Measurements from ENCODE around the gene GAL.
"Not testable (repeated sequence)": the region's sequence is repeated elsewhere in the genome, so short reads cannot be mapped to it uniquely, and the experiment has no call there.

GAL gene

GRCh38 chr11:68639322-68639721, 45.0 kb upstream of the GAL start:
- H3K36me3 ChIP-seq (replicated peaks in 1 of 2; ENCODE audit: control insufficient read depth in 2 of 2, insufficient read depth in 2 of 2, low read length in 2 of 2); H3K27ac ChIP-seq (replicated peaks; ENCODE audit: low read length); H3K18ac ChIP-seq (ENCODE audit: low read length); H3K9ac ChIP-seq (ENCODE audit: low read depth, low read length, poor library complexity); H3K79me1 ChIP-seq (ENCODE audit: low read depth, low read length); H3K4ac ChIP-seq (ENCODE audit: low read length); H2BK120ac ChIP-seq (ENCODE audit: low read depth, low read length); H3K4me3 ChIP-seq (ENCODE audit: low read length in 2 of 2); H3K4me1 ChIP-seq (ENCODE audit: control insufficient read depth in 2 of 2, insufficient read depth in 1 of 2, low read depth in 1 of 2, low read length in 2 of 2); H3K9me3 ChIP-seq (replicated peaks in 1 of 2; ENCODE audit: control insufficient read depth in 2 of 2, insufficient read depth in 1 of 2, low read depth in 1 of 2, low read length in 2 of 2); H2BK12ac ChIP-seq (ENCODE audit: low read length); H2BK15ac ChIP-seq (ENCODE audit: low read length); H3K27me3 ChIP-seq (ENCODE audit: control insufficient read depth in 3 of 3, insufficient read depth in 3 of 3, low read depth in 1 of 3, low read length in 3 of 3); H4K91ac ChIP-seq (ENCODE audit: low read depth, low read length, poor library complexity); H3K4me2 ChIP-seq (ENCODE audit: insufficient read depth, low read length, poor library complexity, severe bottlenecking); H2BK5ac ChIP-seq (ENCODE audit: low read length); DNase-seq (ENCODE audit: low spot score); H3K14ac ChIP-seq (ENCODE audit: low read length); H2AFZ ChIP-seq (ENCODE audit: low read length); H2AK5ac ChIP-seq (ENCODE audit: low read depth, low read length); H3K23ac ChIP-seq (ENCODE audit: low read depth, low read length, poor library complexity); H4K8ac ChIP-seq (ENCODE audit: low read depth, low read length): not testable (repeated sequence)
- WGBS, 2 donors (ENCODE audit: extremely low coverage in 2 of 2, insufficient read length in 2 of 2, insufficient replicate concordance in 1 of 2) = no CpG with 5 or more reads among the region's 3 CpGs

- Histone ChIP-seq H3K4me2 (ENCODE audit: insufficient read depth, low read length, poor library complexity, severe bottlenecking) (no peak overlapping the region), H3K9ac (ENCODE audit: low read depth, low read length, poor library complexity) (no peak overlapping the region), H4K8ac (ENCODE audit: low read depth, low read length) (no peak overlapping the region), H2BK12ac (ENCODE audit: low read length) (no peak overlapping the region), H2BK15ac (ENCODE audit: low read length) (no peak overlapping the region), H3K4me1 (ENCODE audit: control insufficient read depth in 2 of 2, insufficient read depth in 1 of 2, low read depth in 1 of 2, low read length in 2 of 2) (no peaks in the 10 kb centered on the region), H4K91ac (ENCODE audit: low read depth, low read length, poor library complexity) (no peak overlapping the region), H3K36me3 (replicated peaks in 1 of 2; ENCODE audit: control insufficient read depth in 2 of 2, insufficient read depth in 2 of 2, low read length in 2 of 2) (no peaks in the 10 kb centered on the region), H3K27me3 (ENCODE audit: control insufficient read depth in 3 of 3, insufficient read depth in 3 of 3, low read depth in 1 of 3, low read length in 3 of 3) (peaks cover 0 to 7% (median 0%) of the 10 kb centered on the region in 3 experiments), H3K27ac (replicated peaks; ENCODE audit: low read length) (no peak overlapping the region), H3K79me1 (ENCODE audit: low read depth, low read length) (no peaks in the 10 kb centered on the region), H2AFZ (ENCODE audit: low read length) (no peak overlapping the region), H3K9me3 (replicated peaks in 1 of 2; ENCODE audit: control insufficient read depth in 2 of 2, insufficient read depth in 1 of 2, low read depth in 1 of 2, low read length in 2 of 2) (peaks cover 0 to under 1% of the 10 kb centered on the region in 2 donors), H3K23ac (ENCODE audit: low read depth, low read length, poor library complexity) (no peak overlapping the region), H3K14ac (ENCODE audit: low read length) (no peak overlapping the region), H2BK120ac (ENCODE audit: low read depth, low read length) (no peak overlapping the region), H2AK5ac (ENCODE audit: low read depth, low read length) (no peak overlapping the region), H3K18ac (ENCODE audit: low read length) (no peak overlapping the region), H3K4me3 (ENCODE audit: low read length in 2 of 2) (peak overlapping the region in 1 of 2 donors; percentile 46), H3K4ac (ENCODE audit: low read length) (no peak overlapping the region), H2BK5ac (ENCODE audit: low read length) (no peak overlapping the region)
- DNase-seq (ENCODE audit: low spot score) = no peak
- no CpG with 5 or more reads among the region's 15 CpGs for WGBS, 2 donors (ENCODE audit: extremely low coverage in 2 of 2, insufficient read length in 2 of 2, insufficient replicate concordance in 1 of 2)
Observed at GRCh38 chr11:68641880-68642279, 42.5 kb upstream of the GAL start.

- H3K79me1 ChIP-seq (ENCODE audit: low read depth, low read length) = no peaks in the 10 kb centered on the region
- no peak overlapping the region for H3K27ac ChIP-seq (replicated peaks; ENCODE audit: low read length)
- H3K27me3 ChIP-seq (ENCODE audit: control insufficient read depth in 3 of 3, insufficient read depth in 3 of 3, low read depth in 1 of 3, low read length in 3 of 3) = peaks cover 0 to 7% (median 0%) of the 10 kb centered on the region in 3 experiments
- no peak overlapping the region for H3K4ac ChIP-seq (ENCODE audit: low read length)
- H2BK12ac ChIP-seq (ENCODE audit: low read length) = no peak overlapping the region
- no peak overlapping the region for H4K8ac ChIP-seq (ENCODE audit: low read depth, low read length)
- no peak overlapping the region for H2AFZ ChIP-seq (ENCODE audit: low read length)
- no peak overlapping the region for H3K18ac ChIP-seq (ENCODE audit: low read length)
- H3K4me3 ChIP-seq (ENCODE audit: low read length in 2 of 2) = no peak overlapping the region
- no CpG with 5 or more reads among the region's 12 CpGs for WGBS, 2 donors (ENCODE audit: extremely low coverage in 2 of 2, insufficient read length in 2 of 2, insufficient replicate concordance in 1 of 2)
- no peak for DNase-seq (ENCODE audit: low spot score)
- H2BK120ac ChIP-seq (ENCODE audit: low read depth, low read length) = no peak overlapping the region
- H2BK15ac ChIP-seq (ENCODE audit: low read length) = no peak overlapping the region
- H2BK5ac ChIP-seq (ENCODE audit: low read length) = no peak overlapping the region
- no peak overlapping the region for H3K14ac ChIP-seq (ENCODE audit: low read length)
- no peak overlapping the region for H3K9ac ChIP-seq (ENCODE audit: low read depth, low read length, poor library complexity)
- no peak overlapping the region for H4K91ac ChIP-seq (ENCODE audit: low read depth, low read length, poor library complexity)
- no peak overlapping the region for H3K23ac ChIP-seq (ENCODE audit: low read depth, low read length, poor library complexity)
- H3K4me2 ChIP-seq (ENCODE audit: insufficient read depth, low read length, poor library complexity, severe bottlenecking) = no peak overlapping the region
- no peaks in the 10 kb centered on the region for H3K4me1 ChIP-seq (ENCODE audit: control insufficient read depth in 2 of 2, insufficient read depth in 1 of 2, low read depth in 1 of 2, low read length in 2 of 2)
- H3K36me3 ChIP-seq (replicated peaks in 1 of 2; ENCODE audit: control insufficient read depth in 2 of 2, insufficient read depth in 2 of 2, low read length in 2 of 2) = no peaks in the 10 kb centered on the region
- H3K9me3 ChIP-seq (replicated peaks in 1 of 2; ENCODE audit: control insufficient read depth in 2 of 2, insufficient read depth in 1 of 2, low read depth in 1 of 2, low read length in 2 of 2) = peaks cover 0 to 6% of the 10 kb centered on the region in 2 donors
- H2AK5ac ChIP-seq (ENCODE audit: low read depth, low read length) = no peak overlapping the region
Observed at GRCh38 chr11:68643585-68643984, 40.8 kb upstream of the GAL start.

GRCh38 chr11:68646832-68647231, 37.5 kb upstream of the GAL start:
- Histone ChIP-seq H2AK5ac (ENCODE audit: low read depth, low read length) (no peak overlapping the region), H4K91ac (ENCODE audit: low read depth, low read length, poor library complexity) (no peak overlapping the region), H3K27ac (replicated peaks; ENCODE audit: low read length) (no peak overlapping the region), H2BK120ac (ENCODE audit: low read depth, low read length) (no peak overlapping the region), H3K36me3 (replicated peaks in 1 of 2; ENCODE audit: control insufficient read depth in 2 of 2, insufficient read depth in 2 of 2, low read length in 2 of 2) (no peaks in the 10 kb centered on the region), H3K18ac (ENCODE audit: low read length) (no peak overlapping the region), H3K23ac (ENCODE audit: low read depth, low read length, poor library complexity) (no peak overlapping the region), H2BK12ac (ENCODE audit: low read length) (no peak overlapping the region), H3K79me1 (ENCODE audit: low read depth, low read length) (no peaks in the 10 kb centered on the region), H2BK5ac (ENCODE audit: low read length) (no peak overlapping the region), H2AFZ (ENCODE audit: low read length) (no peak overlapping the region), H3K9me3 (replicated peaks in 1 of 2; ENCODE audit: control insufficient read depth in 2 of 2, insufficient read depth in 1 of 2, low read depth in 1 of 2, low read length in 2 of 2) (peaks cover 0 to 7% of the 10 kb centered on the region in 2 donors), H3K27me3 (ENCODE audit: control insufficient read depth in 3 of 3, insufficient read depth in 3 of 3, low read depth in 1 of 3, low read length in 3 of 3) (peaks cover 0 to 4% (median 0%) of the 10 kb centered on the region in 3 experiments), H3K4ac (ENCODE audit: low read length) (no peak overlapping the region), H3K14ac (ENCODE audit: low read length) (no peak overlapping the region), H3K9ac (ENCODE audit: low read depth, low read length, poor library complexity) (no peak overlapping the region), H2BK15ac (ENCODE audit: low read length) (no peak overlapping the region), H3K4me1 (ENCODE audit: control insufficient read depth in 2 of 2, insufficient read depth in 1 of 2, low read depth in 1 of 2, low read length in 2 of 2) (peaks cover 0 to 2% of the 10 kb centered on the region in 2 donors), H4K8ac (ENCODE audit: low read depth, low read length) (no peak overlapping the region), H3K4me3 (ENCODE audit: low read length in 2 of 2) (no peak overlapping the region), H3K4me2 (ENCODE audit: insufficient read depth, low read length, poor library complexity, severe bottlenecking) (no peak overlapping the region)
- DNase-seq (ENCODE audit: low spot score) = no peak
- WGBS, 2 donors (ENCODE audit: extremely low coverage in 2 of 2, insufficient read length in 2 of 2, insufficient replicate concordance in 1 of 2) = no CpG with 5 or more reads among the region's 1 CpG
